ENCODE data around the gene TMEM150C. TPM values are rescaled to one million over a fixed set of nuclear protein-coding genes. Genes with fewer than 3 reads are reported as not detected.
"Not testable (repeated sequence)": the region's sequence is repeated elsewhere in the genome, so short reads cannot be mapped to it uniquely, and the experiment has no call there.

Gene TMEM150C
- total RNA-seq, 1 experiment from 2014 or later, result 0.58 TPM

- POLR2A ChIA-PET (ENCODE audit: unreplicated experiment), result no interaction called here
- Histone ChIP-seq H3K27me3 (ENCODE audit: low read length) (no peaks in the 10 kb centered on the region), H4K20me1 (ENCODE audit: low read length) (no peaks in the 10 kb centered on the region), H3K9ac (ENCODE audit: low read length) (no peak overlapping the region), H3K9me2 (replicated peaks; ENCODE audit: low read length) (no peaks in the 10 kb centered on the region), H3F3A (ENCODE audit: low read length, unreplicated experiment) (no peaks in the 10 kb centered on the region), H3K27ac (ENCODE audit: low read length) (no peak overlapping the region), H3K79me2 (ENCODE audit: low read length) (no peaks in the 10 kb centered on the region), H3K4me2 (ENCODE audit: low read length) (no peak overlapping the region), H3K4me3 (ENCODE audit: low read length) (no peak overlapping the region), H3K36me3 (ENCODE audit: low read depth, low read length) (no peaks in the 10 kb centered on the region), H3K4me1 (ENCODE audit: insufficient read depth, low read length) (no peaks in the 10 kb centered on the region), H3K9me3 (ENCODE audit: low read length) (no peaks in the 10 kb centered on the region), H2AFZ (ENCODE audit: low read length) (no peak overlapping the region)
- CTCF ChIA-PET, result no interaction called here
- TF ChIP-seq CTCF (conservative IDR thresholded peaks at IDR 0.05; ENCODE audit: low read depth, low read length) (no peak), EZH2 (IDR thresholded peaks at IDR 0.05; ENCODE audit: low read length, unreplicated experiment) (no peak), EZH2phosphoT487 (IDR thresholded peaks at IDR 0.05; ENCODE audit: borderline replicate concordance, low read length) (no peak)
- intact Hi-C loops (cut with micrococcal nuclease), result no loop called here
- no TSS peak for BruUV-seq (replicated peaks)
- no peak for DNase-seq
- no peak for ATAC-seq
These were observed 88.1 kb downstream of the TMEM150C start for GRCh38 chr4:82473621-82474164.

GRCh38 chr4:82473080-82473479, 88.7 kb downstream of the TMEM150C start:
- H4K20me1 ChIP-seq (ENCODE audit: low read length); ATAC-seq; H3K27me3 ChIP-seq (ENCODE audit: low read length); POLR2A ChIA-PET (ENCODE audit: unreplicated experiment); H3K36me3 ChIP-seq (ENCODE audit: low read depth, low read length); H3K9ac ChIP-seq (ENCODE audit: low read length); H3K27ac ChIP-seq (ENCODE audit: low read length); H3F3A ChIP-seq (ENCODE audit: low read length, unreplicated experiment); H3K79me2 ChIP-seq (ENCODE audit: low read length); H3K4me3 ChIP-seq (ENCODE audit: low read length); H2AFZ ChIP-seq (ENCODE audit: low read length); DNase-seq; H3K9me2 ChIP-seq (replicated peaks; ENCODE audit: low read length); BruUV-seq (replicated peaks); H3K4me2 ChIP-seq (ENCODE audit: low read length); H3K4me1 ChIP-seq (ENCODE audit: insufficient read depth, low read length); H3K9me3 ChIP-seq (ENCODE audit: low read length); intact Hi-C loops (cut with micrococcal nuclease); CTCF ChIA-PET: not testable (repeated sequence)

GRCh38 chr4:82469791-82470345, 91.9 kb downstream of the TMEM150C start:
- Histone ChIP-seq H3K79me2 (ENCODE audit: low read length) (no peaks in the 10 kb centered on the region), H4K20me1 (ENCODE audit: low read length) (no peaks in the 10 kb centered on the region), H3F3A (ENCODE audit: low read length, unreplicated experiment) (no peaks in the 10 kb centered on the region), H3K36me3 (ENCODE audit: low read depth, low read length) (peaks cover 5% of the 10 kb centered on the region; the same call in 1 of the 2 replicates), H3K9ac (ENCODE audit: low read length) (no peak overlapping the region), H3K9me2 (replicated peaks; ENCODE audit: low read length) (no peaks in the 10 kb centered on the region), H3K27ac (ENCODE audit: low read length) (no peak overlapping the region), H3K4me1 (ENCODE audit: insufficient read depth, low read length) (no peaks in the 10 kb centered on the region), H3K27me3 (ENCODE audit: low read length) (no peaks in the 10 kb centered on the region), H2AFZ (ENCODE audit: low read length) (no peak overlapping the region), H3K9me3 (ENCODE audit: low read length) (no peaks in the 10 kb centered on the region), H3K4me2 (ENCODE audit: low read length) (no peak overlapping the region), H3K4me3 (ENCODE audit: low read length) (no peak overlapping the region)
- ATAC-seq (peak; percentile 24; the same call in 1 of the 2 replicates), DNase-seq (no peak)
- TF ChIP-seq EZH2 (IDR thresholded peaks at IDR 0.05; ENCODE audit: low read length, unreplicated experiment) (no peak), CTCF (conservative IDR thresholded peaks at IDR 0.05; ENCODE audit: low read depth, low read length) (no peak), EZH2phosphoT487 (IDR thresholded peaks at IDR 0.05; ENCODE audit: borderline replicate concordance, low read length) (no peak)
- CTCF ChIA-PET, result interaction anchor here (0.6 kb wide), 1 partner anchor 76 kb away, joined by 3 read pairs; no protein-coding TSS in a partner anchor
- BruUV-seq (replicated peaks), result no TSS peak
- intact Hi-C loops (cut with micrococcal nuclease), result no loop called here
- POLR2A ChIA-PET (ENCODE audit: unreplicated experiment), result no interaction called here

All from PC-3 (cell line).